ENCODE data around the gene BCL2L15.
"Not testable (repeated sequence)": the region's sequence is repeated elsewhere in the genome, so short reads cannot be mapped to it uniquely, and the experiment has no call there.

BCL2L15 gene

GRCh38 chr1:113860891-113861290, 26.5 kb downstream of the BCL2L15 start:
- peaks cover 67% of the 10 kb centered on the region for H3K4me1 Mint-ChIP-seq

GRCh38 chr1:113859478-113860175, 27.8 kb downstream of the BCL2L15 start:
- no peak for ATAC-seq
- peaks cover 58% of the 10 kb centered on the region for H3K4me1 Mint-ChIP-seq
- no peaks in the 10 kb centered on the region for H3K27me3 Mint-ChIP-seq
- H3K27ac Mint-ChIP-seq: peak overlapping the region in 1 of 2 donors; percentile 35
- no peak for DNase-seq
- H3K4me3 Mint-ChIP-seq: no peak overlapping the region
- H3K9me3 Mint-ChIP-seq: no peaks in the 10 kb centered on the region

More at GRCh38 chr1:113860891-113861290, 26.5 kb downstream of the BCL2L15 start:
- DNase-seq: no peak
- no peak overlapping the region for H3K27ac Mint-ChIP-seq
- ATAC-seq: no peak
- H3K27me3 Mint-ChIP-seq: no peaks in the 10 kb centered on the region
- H3K9me3 Mint-ChIP-seq: no peaks in the 10 kb centered on the region
- H3K4me3 Mint-ChIP-seq: no peak overlapping the region

GRCh38 chr1:113858982-113859381, 28.4 kb downstream of the BCL2L15 start:
- DNase-seq: no peak
- H3K9me3 Mint-ChIP-seq: no peaks in the 10 kb centered on the region
- H3K27ac Mint-ChIP-seq: no peak overlapping the region
- peaks cover 52% of the 10 kb centered on the region for H3K4me1 Mint-ChIP-seq
- no peak for ATAC-seq
- no peaks in the 10 kb centered on the region for H3K27me3 Mint-ChIP-seq
- no peak overlapping the region for H3K4me3 Mint-ChIP-seq

GRCh38 chr1:113858418-113858817, 29.0 kb downstream of the BCL2L15 start:
- no peaks in the 10 kb centered on the region for H3K27me3 Mint-ChIP-seq
- no peaks in the 10 kb centered on the region for H3K9me3 Mint-ChIP-seq
- H3K27ac Mint-ChIP-seq: no peak overlapping the region
- no peak for ATAC-seq
- H3K4me1 Mint-ChIP-seq: peaks cover 49% of the 10 kb centered on the region
- no peak overlapping the region for H3K4me3 Mint-ChIP-seq
- no peak for DNase-seq

- Mint-ChIP-seq H3K4me1 (peaks cover 43% of the 10 kb centered on the region), H3K27me3 (no peaks in the 10 kb centered on the region), H3K9me3 (no peaks in the 10 kb centered on the region), H3K27ac (no peak overlapping the region), H3K4me3 (no peak overlapping the region)
- ATAC-seq (no peak), DNase-seq (no peak)
Observed at GRCh38 chr1:113857776-113858175, 29.6 kb downstream of the BCL2L15 start.

- Mint-ChIP-seq H3K4me3 (no peak overlapping the region), H3K9me3 (no peaks in the 10 kb centered on the region), H3K27me3 (no peaks in the 10 kb centered on the region), H3K27ac (no peak overlapping the region), H3K4me1 (peaks cover 42% of the 10 kb centered on the region)
- ATAC-seq (no peak), DNase-seq (no peak)
Observed at GRCh38 chr1:113856401-113856790, 31.0 kb downstream of the BCL2L15 start.

GRCh38 chr1:113855630-113856400, 31.6 kb downstream of the BCL2L15 start:
- Mint-ChIP-seq H3K4me3 (no peak overlapping the region), H3K27ac (peak overlapping the region in 1 of 2 donors; percentile 87), H3K27me3 (no peaks in the 10 kb centered on the region), H3K4me1 (peaks cover 42% of the 10 kb centered on the region), H3K9me3 (no peaks in the 10 kb centered on the region)
- DNase-seq (no peak), ATAC-seq (no peak)

GRCh38 chr1:113854234-113854633, 33.1 kb downstream of the BCL2L15 start:
- Mint-ChIP-seq H3K4me3 (no peak overlapping the region), H3K27ac (no peak overlapping the region), H3K4me1 (peaks cover 37% of the 10 kb centered on the region), H3K27me3 (no peaks in the 10 kb centered on the region), H3K9me3 (no peaks in the 10 kb centered on the region)
- DNase-seq (no peak), ATAC-seq (no peak)

- H3K4me3 Mint-ChIP-seq, ATAC-seq, H3K9me3 Mint-ChIP-seq, H3K27me3 Mint-ChIP-seq, DNase-seq: not testable (repeated sequence)
- peaks cover 30% of the 10 kb centered on the region for H3K4me1 Mint-ChIP-seq
- H3K27ac Mint-ChIP-seq: peak overlapping the region in 1 of 2 donors; percentile 19
Observed at GRCh38 chr1:113852694-113853093, 34.7 kb downstream of the BCL2L15 start.

GRCh38 chr1:113850127-113850796, 37.1 kb downstream of the BCL2L15 start:
- Mint-ChIP-seq H3K4me1 (peaks cover 30% of the 10 kb centered on the region), H3K9me3 (peaks cover 0 to 4% of the 10 kb centered on the region in 2 donors), H3K27me3 (no peaks in the 10 kb centered on the region), H3K4me3 (no peak overlapping the region), H3K27ac (peak overlapping the region in 1 of 2 donors; percentile 42)
- DNase-seq (no peak), ATAC-seq (no peak)

- DNase-seq (no peak), ATAC-seq (no peak)
- H3K27me3 Mint-ChIP-seq: no peaks in the 10 kb centered on the region
- H3K9me3 Mint-ChIP-seq: peaks cover 0 to 4% of the 10 kb centered on the region in 2 donors
- H3K4me3 Mint-ChIP-seq: no peak overlapping the region
- H3K27ac Mint-ChIP-seq: no peak overlapping the region
- H3K4me1 Mint-ChIP-seq: peaks cover 30% of the 10 kb centered on the region
Observed at GRCh38 chr1:113849072-113849471, 38.3 kb downstream of the BCL2L15 start.

- DNase-seq (no peak), ATAC-seq (no peak)
- Mint-ChIP-seq H3K4me1 (peaks cover 19% of the 10 kb centered on the region), H3K27me3 (no peaks in the 10 kb centered on the region), H3K4me3 (no peak overlapping the region), H3K9me3 (peaks cover 0 to 4% of the 10 kb centered on the region in 2 donors), H3K27ac (peak overlapping the region in 1 of 2 donors; percentile 75)
Observed at GRCh38 chr1:113846391-113847035, 40.9 kb downstream of the BCL2L15 start.

GRCh38 chr1:113836534-113836933, 50.8 kb downstream of the BCL2L15 start:
- Mint-ChIP-seq H3K4me3 (no peak overlapping the region), H3K4me1 (no peaks in the 10 kb centered on the region), H3K27ac (no peak overlapping the region), H3K9me3 (no peaks in the 10 kb centered on the region), H3K27me3 (no peaks in the 10 kb centered on the region)
- ATAC-seq (no peak), DNase-seq (no peak)

GRCh38 chr1:113835686-113836290, 51.6 kb downstream of the BCL2L15 start:
- Mint-ChIP-seq H3K27ac (no peak overlapping the region), H3K4me1 (no peaks in the 10 kb centered on the region), H3K27me3 (no peaks in the 10 kb centered on the region), H3K9me3 (no peaks in the 10 kb centered on the region), H3K4me3 (no peak overlapping the region)
- DNase-seq (no peak), ATAC-seq (no peak)

GRCh38 chr1:113834716-113835115, 52.7 kb downstream of the BCL2L15 start:
- no peak overlapping the region for H3K4me3 Mint-ChIP-seq
- ATAC-seq (no peak), DNase-seq (no peak)
- no peaks in the 10 kb centered on the region for H3K4me1 Mint-ChIP-seq
- H3K9me3 Mint-ChIP-seq: no peaks in the 10 kb centered on the region
- H3K27ac Mint-ChIP-seq: no peak overlapping the region
- H3K27me3 Mint-ChIP-seq: no peaks in the 10 kb centered on the region

All from stimulated activated naive CD8-positive, alpha-beta T cell treated with anti-CD3 and anti-CD28 coated beads, Interleukin-15, amount 100 ng/mL, for 72 hours (primary cell).